ENCODE results near the gene ZNF23. TPM values are rescaled to one million over a fixed set of nuclear protein-coding genes. Genes with fewer than 3 reads are reported as not detected.

The ZNF23 gene
- total and polyA plus RNA-seq, 10 of the 15 experiments (the other 5 are each of a cell fraction or from before 2014, with no cell fraction given), result 3.6 to 11.5 (median 8.7) TPM

GRCh38 chr16:71423016-71423415 lies 39.0 kb downstream of the ZNF23 start:
- Histone ChIP-seq H3K4me2 (ENCODE audit: control insufficient read depth, insufficient read depth) (no peak overlapping the region), H3K9me3 (replicated peaks; ENCODE audit: control insufficient read depth, insufficient read depth, low read length) (no peaks in the 10 kb centered on the region), H3K4me1 (ENCODE audit: control insufficient read depth, insufficient read depth, low read length) (no peaks in the 10 kb centered on the region), H3K27me3 (replicated peaks in 1 of 2; ENCODE audit: control insufficient read depth in 2 of 2, insufficient read depth in 2 of 2, low read length in 1 of 2) (no peaks in the 10 kb centered on the region; a peak in 1 of 4 replicates), H3K79me2 (ENCODE audit: control insufficient read depth, insufficient read depth, low read length) (no peaks in the 10 kb centered on the region), H4K20me1 (ENCODE audit: control insufficient read depth, insufficient read depth) (no peaks in the 10 kb centered on the region), H3K27ac (ENCODE audit: control insufficient read depth, insufficient read depth) (no peak overlapping the region), H3K36me3 (ENCODE audit: control insufficient read depth in 2 of 2, insufficient read depth in 2 of 2, low read length in 1 of 2) (no peaks in the 10 kb centered on the region), H3K4me3 (no peak overlapping the region), H3K9ac (ENCODE audit: control insufficient read depth, insufficient read depth, low read length) (no peak overlapping the region), H2AFZ (ENCODE audit: control insufficient read depth, low read depth, low read length) (no peak overlapping the region)
- BruUV-seq (replicated peaks), result no TSS peak
- CTCF ChIA-PET, result interaction anchor here (1.0 to 1.6 kb wide), 3 partner anchors 10 to 15 kb away, joined by 5 read pairs; no protein-coding TSS in a partner anchor
- no peak for ATAC-seq
- in situ Hi-C loops (cut with MboI), result no loop called here
- FAIRE-seq, result no peak
- TF ChIP-seq STAT3 (IDR thresholded peaks at IDR 0.05; ENCODE audit: low read depth, low read length) (no peak), IRF3 (IDR thresholded peaks at IDR 0.05) (no peak), IKZF2 (IDR thresholded peaks at IDR 0.05) (no peak), NBN (IDR thresholded peaks at IDR 0.05) (no peak), NFYA (IDR thresholded peaks at IDR 0.05; ENCODE audit: borderline replicate concordance, low read depth, low read length) (no peak), ZBTB33 (IDR thresholded peaks at IDR 0.05) (no peak), BCL11A (IDR thresholded peaks at IDR 0.05; ENCODE audit: low read depth, low read length) (no peak), CHD1 (IDR thresholded peaks at IDR 0.05; ENCODE audit: low read depth, low read length) (no peak), ZBTB4 (CRISPR knock-in tag; IDR thresholded peaks at IDR 0.05) (no peak), SKIL (IDR thresholded peaks at IDR 0.05; ENCODE audit: low read depth, poor library complexity, severe bottlenecking) (no peak), ETV6 (conservative IDR thresholded peaks at IDR 0.05 in 1 of 2, IDR thresholded peaks at IDR 0.05 in 1 of 2; ENCODE audit: borderline replicate concordance in 1 of 2, low read depth in 1 of 2) (no peak), POLR2AphosphoS2 (IDR thresholded peaks at IDR 0.05; ENCODE audit: low read depth, low read length) (no peak)
- SMC1A ChIA-PET (ENCODE audit: uncharacterized antibody, unreplicated experiment), result no interaction called here
- intact Hi-C loops (cut with micrococcal nuclease; ENCODE audit: unreplicated experiment), result no loop called here
- POLR2A ChIA-PET, result no interaction called here
- RAD21 ChIA-PET (ENCODE audit: unreplicated experiment), result interaction anchor here (0.6 to 0.9 kb wide), 2 partner anchors 11 to 12 kb away, joined by 3 to 4 read pairs; no protein-coding TSS in a partner anchor
- DNase-seq (ENCODE audit: low read depth, low spot score), result no peak
- 10% methylated on average over 2 of the region's 2 CpGs for WGBS (ENCODE audit: insufficient coverage, insufficient replicate concordance, low lambda C conversion rate, missing lambda C conversion rate)

Measured in GM12878 (cell line).